ENCODE results near the gene CNBP. TPM values are rescaled to one million over a fixed set of nuclear protein-coding genes. Genes with fewer than 3 reads are reported as not detected.
A peak's percentile ranks its signal among the peaks of the same experiment; 100 is the strongest.

The CNBP gene
- total and polyA plus RNA-seq, 9 of the 15 experiments (the other 6 are each of a cell fraction or from before 2014, with no cell fraction given): 284 to 717 (median 412) TPM

DNA sequence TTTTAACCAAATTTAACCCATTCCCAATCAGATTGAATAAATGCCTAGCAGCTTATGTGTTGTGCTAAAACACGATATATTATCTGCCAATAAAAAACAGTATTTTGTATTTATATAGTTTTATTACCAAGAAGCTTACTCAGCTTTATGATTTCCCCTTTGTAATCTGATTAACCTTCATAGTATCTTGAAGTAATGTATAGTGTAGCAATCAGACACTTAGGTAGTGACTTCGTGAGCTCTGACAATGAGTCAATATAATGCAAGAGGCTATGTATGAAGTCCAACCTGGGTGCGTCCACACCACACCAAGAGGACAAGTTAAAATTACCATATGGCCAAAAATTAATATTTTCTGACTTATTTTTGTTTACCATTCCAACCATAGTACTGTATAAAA is 2.1 kb upstream of the CNBP start:
- Histone ChIP-seq H3K27ac (ENCODE audit: extremely low read depth, low read depth, low read length) (peak overlapping the region; percentile 5; the same call in 1 of the 3 replicates), H3K36me3 (ENCODE audit: control insufficient read depth, insufficient read depth, low read length) (peaks cover 11% of the 10 kb centered on the region), H3K4me2 (ENCODE audit: insufficient read depth, low read length) (peak overlapping the region; percentile 25), H3K27me3 (ENCODE audit: control insufficient read depth in 2 of 2, insufficient read depth in 2 of 2, low read length in 2 of 2) (no peaks in the 10 kb centered on the region), H3K4me3 (no peak overlapping the region), H3K9ac (ENCODE audit: insufficient read depth in 1 of 2, low read depth in 2 of 2, low read length in 2 of 2) (peak overlapping the region in 1 of 2 experiments; percentile 99; a peak in 3 of 4 replicates), H4K20me1 (replicated peaks; ENCODE audit: control insufficient read depth, insufficient read depth, low read length) (peaks cover 11% of the 10 kb centered on the region), H3K9me3 (replicated peaks; ENCODE audit: control insufficient read depth, insufficient read depth, low read depth, low read length) (no peaks in the 10 kb centered on the region), H2AFZ (ENCODE audit: low read depth, low read length) (no peak overlapping the region), H3K9me1 (ENCODE audit: control insufficient read depth, insufficient read depth, low read length) (no peaks in the 10 kb centered on the region), H3K79me2 (ENCODE audit: control insufficient read depth, insufficient read depth, low read length) (peaks cover 52% of the 10 kb centered on the region), H3K4me1 (replicated peaks in 1 of 2; ENCODE audit: control insufficient read depth in 2 of 2, insufficient read depth in 2 of 2, low read length in 2 of 2) (peaks cover 5 to 7% of the 10 kb centered on the region in 2 experiments; a peak in 4 of 5 replicates)
- CTCF ChIA-PET (ENCODE audit: low intra/inter-chr PET ratio): interaction anchor here (0.6 kb wide), 1 partner anchor 11 kb away, joined by 4 read pairs; no protein-coding TSS in a partner anchor
- intact Hi-C loops (cut with micrococcal nuclease): loop anchor here (2.0 kb wide), 1 partner anchor 53 kb away; no protein-coding TSS in a partner anchor
- BruUV-seq (replicated peaks): no TSS peak
- WGBS (ENCODE audit: insufficient coverage, low coverage, missing lambda C conversion rate): 34% methylated on average over 3 of the region's 3 CpGs
- TF ChIP-seq POLR2H (tag; IDR thresholded peaks at IDR 0.05; ENCODE audit: low read depth): peak; percentile 25; the same call in 1 of the 2 replicates
- TF ChIP-seq PHF21A (IDR thresholded peaks at IDR 0.05; ENCODE audit: borderline replicate concordance, low read depth): no peak
- no peak for TF ChIP-seq CEBPG (CRISPR knock-in tag; IDR thresholded peaks at IDR 0.05)
- TF ChIP-seq CEBPG (tag; conservative IDR thresholded peaks at IDR 0.05 in 1 of 2, IDR thresholded peaks at IDR 0.05 in 1 of 2): peak in 1 of 2 experiments; percentile 52; a peak in 2 of 4 replicates
- TF ChIP-seq C11orf30 (IDR thresholded peaks at IDR 0.05; ENCODE audit: low read depth): peak; percentile 36; the same call in 1 of the 2 replicates
- TF ChIP-seq CREB1 (IDR thresholded peaks at IDR 0.05): no peak
- TF ChIP-seq CREB1 (CRISPR knock-in tag; IDR thresholded peaks at IDR 0.05): no peak
- no peak for TF ChIP-seq TEAD4 (IDR thresholded peaks at IDR 0.05; ENCODE audit: low read length)
- no peak for TF ChIP-seq TEAD4 (CRISPR knock-in tag; IDR thresholded peaks at IDR 0.05; ENCODE audit: borderline replicate concordance)
- TF ChIP-seq ZNF316 (IDR thresholded peaks at IDR 0.05): peak; percentile 56
- TF ChIP-seq NONO (IDR thresholded peaks at IDR 0.05; ENCODE audit: low read depth in 2 of 2, low read length in 1 of 2): no peak
- TF ChIP-seq, protein P1, sequence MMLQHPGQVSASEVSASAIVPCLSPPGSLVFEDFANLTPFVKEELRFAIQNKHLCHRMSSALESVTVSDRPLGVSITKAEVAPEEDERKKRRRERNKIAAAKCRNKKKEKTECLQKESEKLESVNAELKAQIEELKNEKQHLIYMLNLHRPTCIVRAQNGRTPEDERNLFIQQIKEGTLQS (IDR thresholded peaks at IDR 0.05): 0 out of 2 replicates have a peak, but pooled peaks have one; percentile 12
- TF ChIP-seq, protein P1 (CRISPR knock-in tag; conservative IDR thresholded peaks at IDR 0.05): no peak
- no peak for TF ChIP-seq RUNX1 (IDR thresholded peaks at IDR 0.05; ENCODE audit: low read depth)
- TF ChIP-seq NCOR1 (IDR thresholded peaks at IDR 0.05): no peak
- no peak for TF ChIP-seq TGIF2 (CRISPR knock-in tag; IDR thresholded peaks at IDR 0.05)
- in situ Hi-C loops (cut with MboI): no loop called here
- DNase-seq (ENCODE audit: extremely low read depth in 1 of 4, low spot score in 3 of 4): no peak
- peak; percentile 35 for FAIRE-seq
- no peak for ATAC-seq
- POLR2A ChIA-PET: interaction anchor here (0.7 to 2.2 kb wide), 7 partner anchors 11 to 1399 kb away, joined by 3 to 15 read pairs (median 3); no protein-coding TSS in a partner anchor

Measured in K562 (cell line).